Testis (tissue), 2 donors: ENCODE data around the gene EDC3.

Experiments
- POLR2A ChIP-seq: fragments of 450-650 bp; IDR thresholded peaks from one replicate; pipeline ENCODE4 v1.6.1; 2017; ENCODE audit warnings: antibody characterized with exemption, mild to moderate bottlenecking, moderate library complexity
- TF ChIP-seq, protein P1 (sequence below), 3 experiments: fragments of 450-650 bp in 2 of 3; fragments of 200-600 bp in 1 of 3; sonication (generic) in 1 of 3; IDR thresholded peaks; one replicate each; pipeline ENCODE4 v1.5.1; 2016 to 2019; ENCODE audit warnings: antibody characterized with exemption in 3 of 3, mild to moderate bottlenecking in 2 of 3, moderate library complexity in 1 of 3

DNA sequence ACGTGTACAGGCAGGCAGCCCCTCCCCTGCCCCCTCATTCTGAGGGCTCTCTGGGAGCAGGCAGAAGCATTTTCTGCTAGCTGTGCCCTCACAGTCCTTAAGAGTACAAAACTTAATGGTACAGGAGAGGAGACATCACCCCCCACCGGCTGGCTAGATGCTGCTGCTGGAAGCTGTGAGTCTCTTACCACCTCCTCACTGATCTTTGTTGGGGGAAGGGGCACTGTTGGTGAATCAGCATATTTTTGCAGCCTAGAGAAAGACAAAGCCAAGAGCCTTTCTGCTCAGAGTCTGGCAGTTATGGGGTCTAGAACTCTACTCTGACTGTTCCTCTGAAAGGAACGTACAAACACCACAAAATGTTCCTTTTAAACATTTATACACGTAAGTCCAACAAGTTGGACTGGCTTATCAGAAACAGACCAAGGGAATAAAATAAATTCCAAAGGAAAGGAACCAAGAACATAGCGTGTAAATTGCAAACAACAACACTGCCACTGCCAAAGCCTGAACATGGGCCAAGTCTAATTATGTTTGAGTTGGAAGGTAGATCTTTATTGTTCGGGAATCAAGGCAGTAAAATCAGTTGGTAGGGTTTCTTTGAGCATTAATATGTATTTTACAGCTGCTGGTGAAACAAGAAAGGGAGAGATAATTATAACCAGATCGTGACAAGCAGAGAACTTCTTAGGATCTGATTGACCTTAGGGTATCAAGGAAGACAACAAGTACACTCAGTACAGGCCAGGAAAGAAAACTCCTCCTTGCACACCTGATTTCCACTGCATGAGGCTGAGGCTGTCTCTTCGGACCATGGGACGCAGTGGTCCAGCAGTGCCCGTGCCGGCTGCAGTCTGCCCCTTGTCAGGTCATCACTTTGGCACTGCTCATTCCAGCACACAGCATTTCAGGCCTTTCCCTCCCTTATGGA is 52.8 kb downstream of the EDC3 start:
- TF ChIP-seq POLR2A: no peak
- TF ChIP-seq, protein P1, sequence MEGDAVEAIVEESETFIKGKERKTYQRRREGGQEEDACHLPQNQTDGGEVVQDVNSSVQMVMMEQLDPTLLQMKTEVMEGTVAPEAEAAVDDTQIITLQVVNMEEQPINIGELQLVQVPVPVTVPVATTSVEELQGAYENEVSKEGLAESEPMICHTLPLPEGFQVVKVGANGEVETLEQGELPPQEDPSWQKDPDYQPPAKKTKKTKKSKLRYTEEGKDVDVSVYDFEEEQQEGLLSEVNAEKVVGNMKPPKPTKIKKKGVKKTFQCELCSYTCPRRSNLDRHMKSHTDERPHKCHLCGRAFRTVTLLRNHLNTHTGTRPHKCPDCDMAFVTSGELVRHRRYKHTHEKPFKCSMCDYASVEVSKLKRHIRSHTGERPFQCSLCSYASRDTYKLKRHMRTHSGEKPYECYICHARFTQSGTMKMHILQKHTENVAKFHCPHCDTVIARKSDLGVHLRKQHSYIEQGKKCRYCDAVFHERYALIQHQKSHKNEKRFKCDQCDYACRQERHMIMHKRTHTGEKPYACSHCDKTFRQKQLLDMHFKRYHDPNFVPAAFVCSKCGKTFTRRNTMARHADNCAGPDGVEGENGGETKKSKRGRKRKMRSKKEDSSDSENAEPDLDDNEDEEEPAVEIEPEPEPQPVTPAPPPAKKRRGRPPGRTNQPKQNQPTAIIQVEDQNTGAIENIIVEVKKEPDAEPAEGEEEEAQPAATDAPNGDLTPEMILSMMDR (IDR thresholded peaks at IDR 0.05): no peak
